22Rv1 (cell line): Measurements from ENCODE around the gene ELN.

ENCODE experiments used
- H3K27ac ChIP-seq: fragments of 450-650 bp; 2 replicates; pipeline ENCODE4 v1.5.1; 2017
- CTCF ChIP-seq: fragments of 450-650 bp; IDR thresholded peaks from 2 replicates; pipeline ENCODE4 v1.5.1; 2017; ENCODE audit warnings: mild to moderate bottlenecking
- ZFX ChIP-seq: fragments of 450-650 bp; IDR thresholded peaks from 2 replicates; pipeline ENCODE4 v1.6.1; 2017; ENCODE audit warnings: antibody characterized with exemption, borderline replicate concordance

Gene ELN

DNA sequence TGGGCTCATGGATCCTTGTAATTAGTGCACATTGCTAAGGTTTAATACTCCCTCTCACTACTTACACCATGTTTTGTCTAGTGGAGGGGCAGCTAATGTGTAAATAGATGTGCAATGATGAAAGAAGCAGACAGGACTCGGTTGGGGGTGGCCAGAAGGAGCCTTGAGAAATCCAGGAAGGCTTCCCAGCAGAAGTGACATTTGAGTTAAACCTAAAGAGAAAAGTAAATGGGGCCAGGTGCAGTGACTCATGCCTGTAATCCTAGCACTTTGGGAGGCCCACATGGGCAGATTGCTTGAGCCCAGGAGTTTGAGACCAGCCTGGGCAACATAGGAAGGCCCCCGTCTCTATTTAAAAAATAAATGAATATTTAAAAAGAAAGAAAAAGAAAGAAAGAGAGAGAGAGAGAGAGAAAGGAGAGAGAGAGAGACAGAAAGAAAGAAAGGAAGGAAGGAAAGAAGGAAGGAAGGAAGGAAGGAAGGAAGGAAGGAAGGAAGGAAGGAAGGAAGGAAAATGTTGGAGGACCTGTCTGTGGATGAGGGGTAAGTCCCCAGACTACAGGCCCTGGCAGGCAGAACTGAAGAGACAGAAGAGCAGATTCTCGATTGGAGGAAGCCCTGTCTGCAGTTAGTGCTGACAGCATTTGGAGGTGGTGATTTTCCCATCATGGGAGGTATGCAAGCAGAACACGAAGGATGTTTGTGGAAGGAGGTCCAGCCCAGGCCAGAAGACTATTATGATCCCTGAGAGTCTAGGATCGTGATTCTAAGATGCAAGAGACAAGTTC, 3.6 kb downstream of the ELN start:
- no peak overlapping the region for H3K27ac ChIP-seq
- no peak for TF ChIP-seq CTCF
- TF ChIP-seq ZFX, result no peak

GRCh38 chr7:74032191-74032490, 4.2 kb downstream of the ELN start:
- H3K27ac ChIP-seq, result no peak overlapping the region
- TF ChIP-seq ZFX (no peak), CTCF (no peak)

DNA sequence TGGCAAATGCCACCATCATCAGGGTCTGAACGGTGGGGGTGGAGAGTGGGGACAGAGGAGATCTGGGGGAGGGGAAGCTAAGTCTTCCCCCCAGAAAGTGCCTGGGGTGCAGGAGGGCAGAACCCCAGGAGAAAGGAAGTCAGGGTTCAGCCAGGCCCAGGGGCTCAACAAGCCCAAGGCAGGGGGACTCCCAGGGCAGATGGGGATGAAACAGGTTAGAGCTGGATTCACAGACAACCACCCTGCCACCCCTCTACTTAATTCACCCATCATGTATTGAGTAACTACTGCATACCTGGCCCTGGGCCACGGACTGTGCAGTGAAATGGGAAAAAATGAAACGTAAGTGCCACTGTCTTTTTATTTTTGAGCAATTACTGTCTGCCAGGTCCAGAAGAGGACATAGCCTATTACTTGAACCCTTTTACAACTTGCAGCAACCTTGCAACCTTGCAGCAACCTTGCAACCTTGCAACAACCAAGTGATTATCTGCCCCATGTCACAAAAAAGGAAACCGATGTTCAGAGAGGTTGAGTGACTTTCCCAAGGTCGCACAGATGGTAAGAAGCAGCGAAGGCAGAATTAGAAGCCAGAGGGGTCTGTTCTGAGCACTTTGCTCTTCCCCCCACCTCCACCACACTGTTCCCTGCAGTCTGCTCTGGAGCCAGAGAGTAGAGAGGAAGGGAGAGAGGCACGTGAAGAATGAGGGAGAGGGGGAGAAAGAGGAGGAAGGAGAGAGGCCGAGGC, 4.8 kb downstream of the ELN start:
- H3K27ac ChIP-seq, result no peak overlapping the region
- no peak for TF ChIP-seq ZFX
- no peak for TF ChIP-seq CTCF

DNA sequence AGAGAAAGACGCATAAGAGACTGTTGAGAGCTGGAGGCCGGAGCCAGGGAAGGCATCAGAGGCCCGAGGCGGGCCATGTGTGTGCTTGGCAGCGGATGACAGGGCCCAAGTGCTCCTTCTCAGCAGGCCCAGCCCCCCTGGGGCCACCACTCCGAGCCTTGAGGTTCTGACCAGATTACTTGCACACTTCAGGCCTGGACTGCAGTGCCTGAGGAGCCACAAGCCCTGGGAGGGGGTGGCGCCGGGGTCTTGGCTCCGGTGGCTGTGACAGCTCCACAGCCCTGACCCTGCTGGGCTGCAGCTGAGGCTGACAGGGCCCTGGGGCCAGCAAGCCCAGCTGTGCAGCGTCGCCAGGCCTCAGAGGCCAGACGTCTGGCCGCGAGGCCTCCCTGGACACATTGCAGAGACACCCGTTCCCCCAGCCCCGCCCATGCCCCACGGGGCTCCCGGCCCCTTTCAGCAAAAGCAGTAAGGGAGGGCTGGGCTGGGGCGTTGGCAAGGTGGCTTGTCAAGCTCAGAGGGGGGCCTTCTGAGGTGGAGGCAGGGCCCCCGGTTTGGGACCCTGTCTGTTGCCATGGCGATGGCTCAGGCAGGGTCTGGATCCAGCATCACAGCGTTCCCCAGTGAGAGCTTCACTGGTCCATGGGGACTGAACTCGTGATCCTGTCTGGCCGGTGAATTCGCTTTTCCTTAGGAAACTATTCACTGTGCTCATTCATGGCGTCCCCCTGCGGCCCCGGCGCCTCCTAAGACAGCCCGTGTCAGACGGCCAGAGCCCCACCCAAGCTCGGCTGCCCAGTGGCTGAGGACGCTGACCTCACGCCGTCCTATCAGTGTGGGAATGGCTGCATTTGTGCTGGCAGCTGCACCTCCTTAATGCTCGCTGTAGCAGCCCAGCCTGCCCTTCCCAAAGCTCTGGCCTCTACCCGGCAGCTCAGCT, 5.7 kb downstream of the ELN start:
- TF ChIP-seq ZFX, result no peak
- no peak for TF ChIP-seq CTCF

DNA sequence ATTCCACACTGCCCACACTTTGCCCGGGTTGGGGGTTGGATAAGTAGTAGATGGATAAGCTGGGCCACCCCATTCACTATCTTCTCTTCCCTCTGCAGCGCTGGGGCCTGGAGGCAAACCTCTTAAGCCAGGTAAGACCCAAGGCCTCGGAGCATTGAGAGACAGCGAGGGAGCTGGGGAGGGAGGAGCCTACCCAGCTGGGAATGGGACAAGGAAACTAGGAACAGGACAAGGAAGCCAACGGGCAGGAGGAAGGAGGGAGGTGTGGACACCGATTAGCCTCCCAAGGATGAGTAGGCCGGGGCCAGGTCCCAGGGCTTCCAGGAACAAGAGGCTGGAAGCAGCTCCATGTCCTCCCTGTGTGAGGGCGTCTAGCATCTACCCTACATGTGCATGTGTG, 9.6 kb downstream of the ELN start:
- H3K27ac ChIP-seq, result no peak overlapping the region
- TF ChIP-seq CTCF (no peak), ZFX (no peak)

More for the DNA sequence above, 5.7 kb downstream of the ELN start:
- H3K27ac ChIP-seq, result no peak overlapping the region

- TF ChIP-seq CTCF (no peak), ZFX (no peak)
- no peak overlapping the region for H3K27ac ChIP-seq
Measured at GRCh38 chr7:74038194-74038961, 10.4 kb downstream of the ELN start.
